ENCODE measurements around the gene STX10. TPM values are rescaled to one million over a fixed set of nuclear protein-coding genes. Genes with fewer than 3 reads are reported as not detected.

STX10 gene
- total RNA-seq, 1 donor from 2014 or later = 24.5 TPM

GRCh38 chr19:13165162-13165997 lies 15.2 kb upstream of the STX10 start:
- peak overlapping the region; percentile 86 for H3K27ac ChIP-seq (ENCODE audit: low read depth, low read length)
- H3K9me3 ChIP-seq (ENCODE audit: control insufficient read depth in 3 of 3, low read length in 3 of 3) = no peaks in the 10 kb centered on the region
- H3K4me3 ChIP-seq (ENCODE audit: low read length in 3 of 3) = no peak overlapping the region
- no peak overlapping the region for H3K9ac ChIP-seq (ENCODE audit: low read depth in 1 of 3, low read length in 3 of 3)
- no peaks in the 10 kb centered on the region for H3K36me3 ChIP-seq (ENCODE audit: control insufficient read depth in 3 of 3, insufficient read depth in 3 of 3, low read length in 3 of 3)
- peaks cover 22 to 33% (median 25%) of the 10 kb centered on the region in 3 donors for H3K4me1 ChIP-seq (ENCODE audit: control insufficient read depth in 3 of 3, insufficient read depth in 3 of 3, low read length in 3 of 3)
- no peaks in the 10 kb centered on the region for H3K27me3 ChIP-seq (ENCODE audit: control insufficient read depth in 3 of 3, insufficient read depth in 3 of 3, low read length in 3 of 3)

GRCh38 chr19:13164343-13165161 lies 14.4 kb upstream of the STX10 start:
- no peaks in the 10 kb centered on the region for H3K27me3 ChIP-seq (ENCODE audit: control insufficient read depth in 3 of 3, insufficient read depth in 3 of 3, low read length in 3 of 3)
- no peaks in the 10 kb centered on the region for H3K36me3 ChIP-seq (ENCODE audit: control insufficient read depth in 3 of 3, insufficient read depth in 3 of 3, low read length in 3 of 3)
- H3K9ac ChIP-seq (ENCODE audit: low read depth in 1 of 3, low read length in 3 of 3) = peak overlapping the region; percentile 40 to 70 (median 45)
- no peaks in the 10 kb centered on the region for H3K9me3 ChIP-seq (ENCODE audit: control insufficient read depth in 3 of 3, low read length in 3 of 3)
- H3K4me3 ChIP-seq (ENCODE audit: low read length in 3 of 3) = peak overlapping the region in 1 of 3 donors; percentile 29
- H3K4me1 ChIP-seq (ENCODE audit: control insufficient read depth in 3 of 3, insufficient read depth in 3 of 3, low read length in 3 of 3) = peaks cover 22 to 33% (median 25%) of the 10 kb centered on the region in 3 donors
- H3K27ac ChIP-seq (ENCODE audit: low read depth, low read length) = peak overlapping the region; percentile 86

- Histone ChIP-seq H3K27me3 (ENCODE audit: control insufficient read depth in 3 of 3, insufficient read depth in 3 of 3, low read length in 3 of 3) (no peaks in the 10 kb centered on the region), H3K27ac (ENCODE audit: low read depth, low read length) (peak overlapping the region; percentile 86), H3K36me3 (ENCODE audit: control insufficient read depth in 3 of 3, insufficient read depth in 3 of 3, low read length in 3 of 3) (no peaks in the 10 kb centered on the region), H3K9me3 (ENCODE audit: control insufficient read depth in 3 of 3, low read length in 3 of 3) (no peaks in the 10 kb centered on the region), H3K4me1 (ENCODE audit: control insufficient read depth in 3 of 3, insufficient read depth in 3 of 3, low read length in 3 of 3) (peaks cover 22 to 33% (median 25%) of the 10 kb centered on the region in 3 donors), H3K4me3 (ENCODE audit: low read length in 3 of 3) (peak overlapping the region; percentile 62 to 76 (median 72)), H3K9ac (ENCODE audit: low read depth in 1 of 3, low read length in 3 of 3) (peak overlapping the region; percentile 55 to 79 (median 68))
Measured at GRCh38 chr19:13163609-13164342, 13.6 kb upstream of the STX10 start.

- H3K36me3 ChIP-seq (ENCODE audit: control insufficient read depth in 3 of 3, insufficient read depth in 3 of 3, low read length in 3 of 3) = no peaks in the 10 kb centered on the region
- peaks cover 22 to 33% (median 25%) of the 10 kb centered on the region in 3 donors for H3K4me1 ChIP-seq (ENCODE audit: control insufficient read depth in 3 of 3, insufficient read depth in 3 of 3, low read length in 3 of 3)
- H3K27me3 ChIP-seq (ENCODE audit: control insufficient read depth in 3 of 3, insufficient read depth in 3 of 3, low read length in 3 of 3) = no peaks in the 10 kb centered on the region
- H3K9ac ChIP-seq (ENCODE audit: low read depth in 1 of 3, low read length in 3 of 3) = peak overlapping the region; percentile 68 to 79 (median 79)
- H3K4me3 ChIP-seq (ENCODE audit: low read length in 3 of 3) = peak overlapping the region; percentile 62 to 76 (median 72)
- H3K27ac ChIP-seq (ENCODE audit: low read depth, low read length) = peak overlapping the region; percentile 86
- no peaks in the 10 kb centered on the region for H3K9me3 ChIP-seq (ENCODE audit: control insufficient read depth in 3 of 3, low read length in 3 of 3)
Measured at GRCh38 chr19:13162724-13163608, 12.8 kb upstream of the STX10 start.

GRCh38 chr19:13160557-13160956 lies 10.4 kb upstream of the STX10 start:
- H3K36me3 ChIP-seq (ENCODE audit: control insufficient read depth in 3 of 3, insufficient read depth in 3 of 3, low read length in 3 of 3) = no peaks in the 10 kb centered on the region
- H3K9me3 ChIP-seq (ENCODE audit: control insufficient read depth in 3 of 3, low read length in 3 of 3) = no peaks in the 10 kb centered on the region
- H3K9ac ChIP-seq (ENCODE audit: low read depth in 1 of 3, low read length in 3 of 3) = no peak overlapping the region
- H3K27me3 ChIP-seq (ENCODE audit: control insufficient read depth in 3 of 3, insufficient read depth in 3 of 3, low read length in 3 of 3) = no peaks in the 10 kb centered on the region
- H3K4me1 ChIP-seq (ENCODE audit: control insufficient read depth in 3 of 3, insufficient read depth in 3 of 3, low read length in 3 of 3) = peaks cover 29 to 33% (median 32%) of the 10 kb centered on the region in 3 donors
- no peak overlapping the region for H3K4me3 ChIP-seq (ENCODE audit: low read length in 3 of 3)
- no peak overlapping the region for H3K27ac ChIP-seq (ENCODE audit: low read depth, low read length)

- Histone ChIP-seq H3K27me3 (ENCODE audit: control insufficient read depth in 3 of 3, insufficient read depth in 3 of 3, low read length in 3 of 3) (peaks cover 0 to 4% (median 4%) of the 10 kb centered on the region in 3 donors), H3K27ac (ENCODE audit: low read depth, low read length) (no peak overlapping the region), H3K4me1 (ENCODE audit: control insufficient read depth in 3 of 3, insufficient read depth in 3 of 3, low read length in 3 of 3) (peaks cover 32 to 35% (median 33%) of the 10 kb centered on the region in 3 donors), H3K4me3 (ENCODE audit: low read length in 3 of 3) (no peak overlapping the region), H3K36me3 (ENCODE audit: control insufficient read depth in 3 of 3, insufficient read depth in 3 of 3, low read length in 3 of 3) (no peaks in the 10 kb centered on the region), H3K9ac (ENCODE audit: low read depth in 1 of 3, low read length in 3 of 3) (no peak overlapping the region), H3K9me3 (ENCODE audit: control insufficient read depth in 3 of 3, low read length in 3 of 3) (no peaks in the 10 kb centered on the region)
Measured at GRCh38 chr19:13159713-13160112, 9.5 kb upstream of the STX10 start.

GRCh38 chr19:13155472-13156359 lies 5.5 kb upstream of the STX10 start:
- Histone ChIP-seq H3K9me3 (ENCODE audit: control insufficient read depth in 3 of 3, low read length in 3 of 3) (no peaks in the 10 kb centered on the region), H3K4me1 (ENCODE audit: control insufficient read depth in 3 of 3, insufficient read depth in 3 of 3, low read length in 3 of 3) (peaks cover 23 to 47% (median 30%) of the 10 kb centered on the region in 3 donors), H3K27me3 (ENCODE audit: control insufficient read depth in 3 of 3, insufficient read depth in 3 of 3, low read length in 3 of 3) (peaks cover 0 to 20% (median 4%) of the 10 kb centered on the region in 3 donors)

GRCh38 chr19:13154911-13155471 lies 4.8 kb upstream of the STX10 start:
- peak overlapping the region; percentile 75 to 94 (median 89) for H3K4me3 ChIP-seq (ENCODE audit: low read length in 3 of 3)
- H3K27me3 ChIP-seq (ENCODE audit: control insufficient read depth in 3 of 3, insufficient read depth in 3 of 3, low read length in 3 of 3) = peaks cover 0 to 20% (median 4%) of the 10 kb centered on the region in 3 donors
- no peaks in the 10 kb centered on the region for H3K9me3 ChIP-seq (ENCODE audit: control insufficient read depth in 3 of 3, low read length in 3 of 3)
- peaks cover 23 to 47% (median 30%) of the 10 kb centered on the region in 3 donors for H3K4me1 ChIP-seq (ENCODE audit: control insufficient read depth in 3 of 3, insufficient read depth in 3 of 3, low read length in 3 of 3)
- peak overlapping the region; percentile 84 to 95 (median 95) for H3K9ac ChIP-seq (ENCODE audit: low read depth in 1 of 3, low read length in 3 of 3)
- H3K36me3 ChIP-seq (ENCODE audit: control insufficient read depth in 3 of 3, insufficient read depth in 3 of 3, low read length in 3 of 3) = peaks cover 0 to 3% (median 0%) of the 10 kb centered on the region in 3 donors
- H3K27ac ChIP-seq (ENCODE audit: low read depth, low read length) = peak overlapping the region; percentile 100

More at GRCh38 chr19:13155472-13156359, 5.5 kb upstream of the STX10 start:
- peak overlapping the region; percentile 75 to 94 (median 89) for H3K4me3 ChIP-seq (ENCODE audit: low read length in 3 of 3)
- H3K9ac ChIP-seq (ENCODE audit: low read depth in 1 of 3, low read length in 3 of 3) = peak overlapping the region; percentile 72 to 95 (median 84)
- peak overlapping the region; percentile 100 for H3K27ac ChIP-seq (ENCODE audit: low read depth, low read length)
- peaks cover 0 to under 1% (median 0%) of the 10 kb centered on the region in 3 donors for H3K36me3 ChIP-seq (ENCODE audit: control insufficient read depth in 3 of 3, insufficient read depth in 3 of 3, low read length in 3 of 3)

Data from skeletal muscle tissue (tissue), 4 donors.